A549 (cell line): ENCODE results near the gene PSPH.
"Not testable (repeated sequence)": the region's sequence is repeated elsewhere in the genome, so short reads cannot be mapped to it uniquely, and the experiment has no call there.

ENCODE experiments used
- CHD2 ChIP-seq: fragments of 150-350 bp; IDR thresholded peaks from 2 replicates; pipeline ENCODE4 v1.6.1; 2014; ENCODE audit warnings: low read length; ENCODE audit not compliant: partially characterized antibody
- CTCF ChIP-seq: fragments of >200 bp; sonication (Bioruptor Twin); formaldehyde crosslinking; IDR thresholded peaks from 3 replicates; pipeline ENCODE4 v1.5.1; 2016
- GATA3 ChIP-seq: IDR thresholded peaks from 2 replicates; pipeline ENCODE4 v1.6.1; 2012; ENCODE audit warnings: borderline replicate concordance
- HOXB5 ChIP-seq: fragments of 250-450 bp; sonication (Bioruptor Pico); IDR thresholded peaks from 2 replicates; pipeline ENCODE4 v1.5.0; 2020; ENCODE audit warnings: mild to moderate bottlenecking, moderate library complexity
- RAD21 ChIP-seq, 2 experiments: fragments of >200 bp in 1 of 2; sonication (Bioruptor Twin) in 1 of 2; formaldehyde crosslinking in 1 of 2; IDR thresholded peaks in 1 of 2; conservative IDR thresholded peaks in 1 of 2; 2 replicates in 1 of 2; 3 replicates in 1 of 2; pipeline ENCODE4 v1.6.1; 2012 to 2018; ENCODE audit warnings: inconsistent platforms in 1 of 2
- RFX5 ChIP-seq: fragments of 450-650 bp; IDR thresholded peaks from 2 replicates; pipeline ENCODE4 v1.7.1; 2014; ENCODE audit warnings: antibody characterized with exemption, mild to moderate bottlenecking, moderate library complexity
- USF2 ChIP-seq: fragments of 450-650 bp; IDR thresholded peaks from 2 replicates; pipeline ENCODE4 v1.6.1; 2014; ENCODE audit warnings: antibody characterized with exemption
- ZSCAN20 ChIP-seq: fragments of 250-450 bp; sonication (Bioruptor Pico); IDR thresholded peaks from 2 replicates; pipeline ENCODE4 v1.8.0; 2022; ENCODE audit warnings: mild to moderate bottlenecking, moderate library complexity

DNA sequence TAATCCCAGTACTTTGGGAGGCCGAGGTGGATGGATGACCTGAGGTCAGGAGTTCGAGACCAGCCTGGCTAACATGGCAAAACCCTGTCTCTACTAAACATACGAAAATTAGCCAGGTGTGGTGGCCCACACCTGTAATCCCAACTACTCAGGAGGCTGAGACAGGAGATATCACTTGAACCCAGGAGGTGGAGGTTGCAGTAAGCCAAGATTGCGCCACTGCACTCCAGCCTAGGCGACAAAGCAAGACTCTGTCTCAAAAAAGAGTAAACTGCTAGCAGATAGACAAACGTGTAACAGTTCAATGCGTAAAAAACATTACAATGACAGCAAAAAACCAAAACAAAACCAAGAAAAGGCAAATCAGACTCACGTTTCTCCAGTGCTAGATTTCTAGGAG, 19.7 kb downstream of the PSPH start:
- not testable (repeated sequence) for TF ChIP-seq CTCF; USF2; RFX5; RAD21 (conservative IDR thresholded peaks at IDR 0.05 in 1 of 2, IDR thresholded peaks at IDR 0.05 in 1 of 2); CHD2; GATA3; HOXB5 (CRISPR knock-in tag); ZSCAN20 (CRISPR knock-in tag)
